ENCODE results near the gene CENPL.
"Not testable (repeated sequence)": the region's sequence is repeated elsewhere in the genome, so short reads cannot be mapped to it uniquely, and the experiment has no call there.

The CENPL gene

DNA sequence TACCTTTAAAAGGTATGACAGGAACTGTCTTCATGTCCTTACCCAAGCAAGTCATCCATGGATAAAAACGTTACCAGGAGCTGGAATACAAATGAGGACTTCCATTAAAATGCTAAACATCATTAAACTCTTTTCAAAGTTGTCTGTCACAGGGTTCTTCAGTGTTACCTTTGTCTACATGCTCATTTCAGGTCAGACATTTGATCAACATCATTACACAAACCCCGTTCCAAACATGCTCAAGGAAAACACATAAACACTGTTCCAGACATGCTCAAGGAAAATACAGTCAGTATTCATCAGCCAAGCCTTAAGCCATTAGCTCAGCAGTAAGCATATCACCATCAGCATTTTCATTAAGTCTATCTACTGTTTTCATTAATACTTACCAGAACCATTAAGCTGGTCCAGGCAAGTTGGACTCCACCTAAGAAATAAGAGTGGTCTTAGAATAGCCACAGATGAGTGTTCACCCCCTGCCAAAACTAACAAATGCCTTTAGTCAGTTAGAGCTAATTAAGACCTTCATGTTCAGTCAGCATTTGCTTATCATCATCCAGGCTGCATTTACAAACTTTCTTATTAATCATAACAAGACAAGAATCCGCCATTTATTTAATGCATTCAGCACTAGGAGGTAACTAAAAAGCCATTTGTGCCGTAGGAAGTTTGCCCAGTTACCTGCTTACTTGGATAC, 40.9 kb upstream of the CENPL start:
- H3K4me3 ChIP-seq (ENCODE audit: low read length in 2 of 2): no peak overlapping the region
- no peak overlapping the region for H3K9ac ChIP-seq (ENCODE audit: low read length in 2 of 2)
- no peaks in the 10 kb centered on the region for H3K27me3 ChIP-seq (ENCODE audit: control insufficient read depth in 1 of 2, insufficient read depth in 2 of 2, low read length in 2 of 2)
- peaks cover 6% of the 10 kb centered on the region for H3K4me1 ChIP-seq (ENCODE audit: control insufficient read depth, insufficient read depth, low read length)
- no peaks in the 10 kb centered on the region for H3K9me3 ChIP-seq (ENCODE audit: control insufficient read depth in 2 of 2, low read length in 2 of 2)
- peaks cover 28 to 31% of the 10 kb centered on the region in 2 donors for H3K36me3 ChIP-seq (ENCODE audit: control insufficient read depth in 2 of 2, insufficient read depth in 2 of 2, low read length in 2 of 2)
- H3K27ac ChIP-seq (ENCODE audit: low read length): no peak overlapping the region

DNA sequence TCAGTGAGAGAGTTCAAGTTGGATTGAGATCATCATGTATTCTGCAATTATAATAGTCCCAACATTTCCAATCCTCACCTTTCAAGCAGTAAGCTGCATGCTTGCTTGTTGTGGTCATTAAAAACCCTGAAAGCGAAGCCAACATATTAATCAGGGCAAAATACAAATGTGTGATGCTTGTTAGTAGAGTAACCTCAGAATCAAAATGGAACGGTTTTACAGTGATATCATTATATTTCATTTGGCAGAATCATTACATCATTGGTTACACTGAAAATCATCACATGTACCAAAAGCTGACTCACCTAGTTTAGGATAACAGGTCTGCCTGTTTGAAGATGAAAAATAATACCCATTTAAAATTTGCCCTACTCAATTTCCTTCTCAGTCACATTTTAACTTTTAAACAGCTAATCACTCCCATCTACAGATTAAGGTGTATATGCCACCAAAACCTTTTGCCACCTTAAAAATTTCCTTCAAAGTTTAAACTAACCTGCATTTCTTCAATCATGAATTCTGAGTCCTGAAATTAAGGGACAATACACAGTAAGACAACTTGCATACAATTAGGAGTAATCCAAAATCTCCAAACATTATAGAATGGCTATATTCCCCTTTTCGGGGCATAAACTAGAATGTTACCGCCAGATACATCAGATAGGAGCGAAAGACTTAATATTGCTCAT, 39.6 kb upstream of the CENPL start:
- Histone ChIP-seq H3K27me3 (ENCODE audit: control insufficient read depth in 1 of 2, insufficient read depth in 2 of 2, low read length in 2 of 2) (no peaks in the 10 kb centered on the region), H3K9ac (ENCODE audit: low read length in 2 of 2) (no peak overlapping the region), H3K9me3 (ENCODE audit: control insufficient read depth in 2 of 2, low read length in 2 of 2) (no peaks in the 10 kb centered on the region), H3K36me3 (ENCODE audit: control insufficient read depth in 2 of 2, insufficient read depth in 2 of 2, low read length in 2 of 2) (peaks cover 26 to 27% of the 10 kb centered on the region in 2 donors), H3K27ac (ENCODE audit: low read length) (no peak overlapping the region), H3K4me1 (ENCODE audit: control insufficient read depth, insufficient read depth, low read length) (peaks cover 6% of the 10 kb centered on the region), H3K4me3 (ENCODE audit: low read length in 2 of 2) (no peak overlapping the region)

DNA sequence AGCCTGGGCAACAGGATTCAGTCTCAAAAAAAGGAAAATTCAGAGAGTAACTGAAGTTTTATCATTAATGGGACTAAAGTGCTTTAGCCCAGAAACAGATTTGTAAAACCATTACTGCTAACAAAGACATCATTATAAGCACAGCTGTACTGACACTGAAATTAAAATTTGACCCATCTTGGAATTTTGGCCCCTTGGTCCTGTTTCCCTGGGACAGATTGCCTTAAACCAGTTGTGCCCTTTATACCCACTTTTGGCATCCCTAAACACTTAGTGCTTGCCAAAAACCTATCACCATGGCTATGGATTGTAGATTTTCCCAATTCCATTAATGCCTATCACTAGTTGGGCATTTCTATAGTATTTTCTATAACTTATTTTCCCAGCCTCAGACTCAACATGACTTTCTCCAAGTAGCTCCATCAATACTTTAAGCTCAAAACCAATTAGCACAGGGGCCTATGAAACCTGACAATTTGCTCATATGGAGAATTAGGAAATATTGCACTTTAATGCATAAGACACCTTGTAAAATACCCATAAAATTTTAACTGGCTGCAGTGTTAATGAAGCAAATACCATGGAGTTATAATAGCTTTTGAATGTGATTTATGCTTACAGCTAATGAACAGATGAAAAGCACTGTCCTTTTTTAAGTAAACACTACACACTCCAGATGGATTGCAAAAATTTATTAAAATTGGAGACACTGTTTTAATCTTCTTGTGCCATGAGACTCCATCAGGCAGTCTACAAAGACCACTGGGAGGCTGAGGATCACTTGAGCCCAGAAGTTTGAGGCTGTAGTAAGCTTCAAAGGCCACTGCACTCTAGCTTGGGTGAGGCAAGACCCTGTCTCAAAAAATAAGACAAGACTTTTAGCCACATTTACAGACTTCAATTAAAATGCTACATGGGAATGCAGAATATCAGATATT, 38.8 kb upstream of the CENPL start:
- H3K9ac ChIP-seq (ENCODE audit: low read length in 2 of 2): no peak overlapping the region
- no peaks in the 10 kb centered on the region for H3K9me3 ChIP-seq (ENCODE audit: control insufficient read depth in 2 of 2, low read length in 2 of 2)
- no peak overlapping the region for H3K4me3 ChIP-seq (ENCODE audit: low read length in 2 of 2)
- peaks cover 6% of the 10 kb centered on the region for H3K4me1 ChIP-seq (ENCODE audit: control insufficient read depth, insufficient read depth, low read length)
- H3K27ac ChIP-seq (ENCODE audit: low read length): no peak overlapping the region
- no peaks in the 10 kb centered on the region for H3K27me3 ChIP-seq (ENCODE audit: control insufficient read depth in 1 of 2, insufficient read depth in 2 of 2, low read length in 2 of 2)
- peaks cover 26 to 27% of the 10 kb centered on the region in 2 donors for H3K36me3 ChIP-seq (ENCODE audit: control insufficient read depth in 2 of 2, insufficient read depth in 2 of 2, low read length in 2 of 2)

DNA sequence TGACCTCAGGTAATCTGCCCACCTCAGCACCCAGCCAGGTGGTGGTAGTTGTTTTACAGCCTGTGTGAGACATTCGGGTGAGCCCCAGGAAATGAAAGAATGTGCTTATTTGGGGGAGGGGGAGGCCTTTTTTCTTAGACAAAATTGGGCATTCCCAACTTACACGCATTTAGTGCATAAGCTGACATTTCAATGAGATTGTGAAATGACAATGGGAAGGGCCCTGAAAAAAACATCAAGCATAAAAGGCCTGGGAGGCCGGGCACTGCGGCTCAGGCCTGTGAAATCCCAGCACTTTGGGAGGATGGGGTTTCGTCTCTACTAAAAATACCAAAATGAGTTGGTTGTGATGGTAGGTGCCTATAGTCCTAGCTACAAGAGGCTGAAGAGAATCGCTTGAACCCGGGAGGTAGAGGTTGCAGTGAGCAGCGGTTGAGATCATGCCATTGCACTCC, 38.1 kb upstream of the CENPL start:
- Histone ChIP-seq H3K9me3 (ENCODE audit: control insufficient read depth in 2 of 2, low read length in 2 of 2) (no peaks in the 10 kb centered on the region), H3K27me3 (ENCODE audit: control insufficient read depth in 1 of 2, insufficient read depth in 2 of 2, low read length in 2 of 2) (no peaks in the 10 kb centered on the region), H3K4me1 (ENCODE audit: control insufficient read depth, insufficient read depth, low read length) (peaks cover 6% of the 10 kb centered on the region), H3K36me3 (ENCODE audit: control insufficient read depth in 2 of 2, insufficient read depth in 2 of 2, low read length in 2 of 2) (peaks cover 26 to 28% of the 10 kb centered on the region in 2 donors), H3K4me3 (ENCODE audit: low read length in 2 of 2) (no peak overlapping the region), H3K9ac (ENCODE audit: low read length in 2 of 2) (no peak overlapping the region), H3K27ac (ENCODE audit: low read length) (no peak overlapping the region)

DNA sequence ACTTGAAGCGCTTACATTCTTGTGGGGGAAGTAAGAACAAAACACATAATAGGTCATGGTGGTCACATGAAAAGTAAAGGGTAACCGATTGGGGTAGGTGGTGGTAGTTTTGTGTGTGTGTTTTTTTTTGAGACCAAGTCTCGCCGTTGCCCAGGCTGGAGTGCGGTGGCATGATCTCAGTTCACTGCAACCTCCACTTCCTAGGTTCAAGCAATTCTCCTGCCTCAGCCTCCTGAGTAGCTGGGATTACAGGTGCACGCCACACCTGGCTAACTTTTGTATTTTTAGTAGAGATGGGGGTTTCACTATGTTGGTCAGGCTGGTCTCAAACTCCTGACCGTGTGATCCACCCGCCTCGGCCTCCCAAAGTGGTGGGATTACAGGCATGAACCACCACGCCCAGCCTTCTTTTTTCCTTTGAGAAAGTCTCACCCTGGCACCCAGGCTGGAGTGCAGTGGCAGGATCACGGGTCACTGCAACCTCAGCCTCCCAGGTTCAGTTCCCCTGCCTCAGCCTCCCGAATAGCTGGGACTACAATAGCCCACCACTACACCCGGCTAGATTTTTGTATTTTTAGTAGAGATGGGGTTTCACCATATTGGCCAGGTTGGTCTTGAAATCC, 37.6 kb upstream of the CENPL start:
- H3K4me3 ChIP-seq (ENCODE audit: low read length in 2 of 2); H3K4me1 ChIP-seq (ENCODE audit: control insufficient read depth, insufficient read depth, low read length); H3K9me3 ChIP-seq (ENCODE audit: control insufficient read depth in 2 of 2, low read length in 2 of 2); H3K9ac ChIP-seq (ENCODE audit: low read length in 2 of 2); H3K27me3 ChIP-seq (ENCODE audit: control insufficient read depth in 1 of 2, insufficient read depth in 2 of 2, low read length in 2 of 2); H3K27ac ChIP-seq (ENCODE audit: low read length): not testable (repeated sequence)
- peaks cover 26 to 31% of the 10 kb centered on the region in 2 donors for H3K36me3 ChIP-seq (ENCODE audit: control insufficient read depth in 2 of 2, insufficient read depth in 2 of 2, low read length in 2 of 2)

DNA sequence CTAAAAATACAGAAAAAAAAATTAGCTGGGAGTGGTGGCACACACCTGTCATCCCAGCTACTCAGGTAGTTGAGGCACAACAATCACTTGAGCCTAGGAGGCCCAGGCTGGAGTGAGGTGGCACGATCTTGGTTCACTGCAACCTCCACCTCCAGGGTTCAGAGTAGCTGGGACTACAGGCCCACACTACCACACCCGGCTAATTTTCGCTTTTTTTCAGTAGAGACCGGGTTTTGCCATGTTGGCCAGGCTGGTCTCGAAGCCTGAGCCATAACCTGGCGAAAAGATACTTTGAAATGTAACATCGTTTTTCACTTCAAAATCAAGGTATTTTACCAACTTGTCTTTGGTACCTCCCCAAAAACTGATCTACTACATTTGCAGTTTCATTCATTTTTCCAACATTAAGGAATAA, 37.1 kb upstream of the CENPL start:
- Histone ChIP-seq H3K9ac (ENCODE audit: low read length in 2 of 2) (no peak overlapping the region), H3K4me1 (ENCODE audit: control insufficient read depth, insufficient read depth, low read length) (no peaks in the 10 kb centered on the region), H3K27me3 (ENCODE audit: control insufficient read depth in 1 of 2, insufficient read depth in 2 of 2, low read length in 2 of 2) (no peaks in the 10 kb centered on the region), H3K36me3 (ENCODE audit: control insufficient read depth in 2 of 2, insufficient read depth in 2 of 2, low read length in 2 of 2) (peaks cover 28 to 31% of the 10 kb centered on the region in 2 donors), H3K9me3 (ENCODE audit: control insufficient read depth in 2 of 2, low read length in 2 of 2) (no peaks in the 10 kb centered on the region), H3K27ac (ENCODE audit: low read length) (no peak overlapping the region), H3K4me3 (ENCODE audit: low read length in 2 of 2) (no peak overlapping the region)

DNA sequence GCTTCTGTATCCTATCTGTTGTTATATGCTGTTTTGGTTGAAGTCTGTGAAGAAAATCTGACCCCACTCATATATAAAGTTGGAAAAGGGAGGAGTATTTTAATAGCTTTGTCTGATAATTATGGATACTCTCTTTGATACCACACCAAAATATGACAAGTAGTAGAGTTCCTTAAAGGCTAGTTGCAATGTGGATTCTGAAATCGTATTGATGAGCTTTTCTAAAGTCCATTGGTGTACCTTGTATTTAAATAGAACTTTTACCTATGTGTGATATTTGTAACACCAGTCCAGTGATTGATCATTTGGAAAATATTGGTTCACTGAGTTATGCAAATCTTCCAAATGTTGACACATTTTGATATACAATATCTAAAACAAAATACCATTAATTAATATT, 35.4 kb upstream of the CENPL start:
- Histone ChIP-seq H3K4me3 (ENCODE audit: low read length in 2 of 2) (no peak overlapping the region), H3K4me1 (ENCODE audit: control insufficient read depth, insufficient read depth, low read length) (no peaks in the 10 kb centered on the region), H3K27me3 (ENCODE audit: control insufficient read depth in 1 of 2, insufficient read depth in 2 of 2, low read length in 2 of 2) (no peaks in the 10 kb centered on the region), H3K9ac (ENCODE audit: low read length in 2 of 2) (no peak overlapping the region), H3K36me3 (ENCODE audit: control insufficient read depth in 2 of 2, insufficient read depth in 2 of 2, low read length in 2 of 2) (peaks cover 30 to 31% of the 10 kb centered on the region in 2 donors), H3K27ac (ENCODE audit: low read length) (no peak overlapping the region), H3K9me3 (ENCODE audit: control insufficient read depth in 2 of 2, low read length in 2 of 2) (no peaks in the 10 kb centered on the region)

DNA sequence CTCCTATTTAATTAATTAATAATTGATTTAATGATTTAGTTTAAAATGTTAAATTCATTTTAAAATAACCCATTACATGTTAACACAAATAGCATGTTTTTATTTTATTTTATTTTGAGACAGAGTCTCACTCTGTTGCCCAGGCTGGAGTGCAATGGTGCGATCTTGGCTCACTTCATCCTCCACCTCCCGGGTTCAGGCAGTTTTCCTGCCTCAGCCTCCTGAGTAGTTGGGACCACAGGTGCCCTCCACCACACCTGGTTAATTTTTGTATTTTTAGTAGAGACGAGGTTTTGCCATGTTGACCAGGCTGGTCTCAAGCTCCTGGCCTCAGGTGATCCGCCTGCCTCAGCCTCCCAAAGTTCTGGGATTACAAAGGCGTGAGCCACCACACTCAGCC, 34.9 kb upstream of the CENPL start:
- H3K4me1 ChIP-seq (ENCODE audit: control insufficient read depth, insufficient read depth, low read length); H3K27ac ChIP-seq (ENCODE audit: low read length); H3K27me3 ChIP-seq (ENCODE audit: control insufficient read depth in 1 of 2, insufficient read depth in 2 of 2, low read length in 2 of 2); H3K9ac ChIP-seq (ENCODE audit: low read length in 2 of 2); H3K4me3 ChIP-seq (ENCODE audit: low read length in 2 of 2); H3K9me3 ChIP-seq (ENCODE audit: control insufficient read depth in 2 of 2, low read length in 2 of 2): not testable (repeated sequence)
- H3K36me3 ChIP-seq (ENCODE audit: control insufficient read depth in 2 of 2, insufficient read depth in 2 of 2, low read length in 2 of 2): peaks cover 26 to 27% of the 10 kb centered on the region in 2 donors

DNA sequence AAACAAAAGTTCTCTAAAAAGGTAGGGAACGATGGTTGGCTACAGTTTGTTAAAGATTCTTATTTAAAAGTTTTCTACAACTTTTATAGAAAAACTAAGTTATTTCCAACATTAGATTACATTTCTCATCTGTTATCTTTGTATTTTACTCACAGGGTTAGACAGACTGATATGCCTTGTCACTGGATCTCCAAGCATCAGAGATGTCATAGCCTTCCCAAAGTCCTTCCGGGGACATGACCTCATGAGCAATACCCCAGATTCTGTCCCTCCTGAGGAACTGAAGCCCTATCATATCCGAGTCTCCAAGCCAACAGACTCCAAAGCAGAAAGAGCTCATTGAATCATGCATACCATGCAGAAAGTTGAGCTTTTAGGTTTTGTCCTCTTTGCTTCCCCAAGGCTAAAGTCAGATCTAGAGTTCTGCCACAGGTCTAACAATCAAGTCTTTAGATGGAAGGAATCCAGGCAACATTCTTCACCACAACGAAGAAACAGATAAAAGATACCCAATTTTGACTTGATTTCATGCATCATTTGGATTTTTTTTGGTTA, 32.8 kb upstream of the CENPL start:
- Histone ChIP-seq H3K9ac (ENCODE audit: low read length in 2 of 2) (no peak overlapping the region), H3K27ac (ENCODE audit: low read length) (no peak overlapping the region), H3K9me3 (ENCODE audit: control insufficient read depth in 2 of 2, low read length in 2 of 2) (no peaks in the 10 kb centered on the region), H3K36me3 (ENCODE audit: control insufficient read depth in 2 of 2, insufficient read depth in 2 of 2, low read length in 2 of 2) (peaks cover 6 to 9% of the 10 kb centered on the region in 2 donors), H3K4me3 (ENCODE audit: low read length in 2 of 2) (no peak overlapping the region), H3K27me3 (ENCODE audit: control insufficient read depth in 1 of 2, insufficient read depth in 2 of 2, low read length in 2 of 2) (no peaks in the 10 kb centered on the region), H3K4me1 (ENCODE audit: control insufficient read depth, insufficient read depth, low read length) (no peaks in the 10 kb centered on the region)

DNA sequence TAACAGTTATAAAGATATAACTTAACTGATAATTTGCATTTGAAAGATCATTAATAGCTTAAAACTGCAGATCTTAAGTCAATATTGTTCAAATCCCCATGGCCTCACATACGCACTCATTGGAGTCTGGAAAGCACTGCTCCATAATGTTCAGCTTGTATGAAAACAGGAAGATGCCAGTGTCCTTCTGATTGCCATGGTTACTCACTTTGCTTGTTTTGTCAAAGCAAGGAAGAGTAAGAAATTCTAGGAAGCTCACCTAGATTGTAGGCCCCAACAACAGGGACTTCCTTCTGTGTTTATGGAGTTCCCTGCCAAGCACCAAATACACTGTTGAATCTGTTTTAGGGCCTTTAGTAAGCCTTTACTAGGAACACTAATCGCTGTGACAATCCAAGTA, 32.2 kb upstream of the CENPL start:
- Histone ChIP-seq H3K9me3 (ENCODE audit: control insufficient read depth in 2 of 2, low read length in 2 of 2) (no peaks in the 10 kb centered on the region), H3K27me3 (ENCODE audit: control insufficient read depth in 1 of 2, insufficient read depth in 2 of 2, low read length in 2 of 2) (no peaks in the 10 kb centered on the region), H3K4me3 (ENCODE audit: low read length in 2 of 2) (no peak overlapping the region), H3K27ac (ENCODE audit: low read length) (no peak overlapping the region), H3K9ac (ENCODE audit: low read length in 2 of 2) (no peak overlapping the region), H3K36me3 (ENCODE audit: control insufficient read depth in 2 of 2, insufficient read depth in 2 of 2, low read length in 2 of 2) (peaks cover 6 to 9% of the 10 kb centered on the region in 2 donors), H3K4me1 (ENCODE audit: control insufficient read depth, insufficient read depth, low read length) (no peaks in the 10 kb centered on the region)
